Upper lobe of right lung (tissue), 1 donor: ENCODE results near the gene PDE1C. TPM values are rescaled to one million over a fixed set of nuclear protein-coding genes. Genes with fewer than 3 reads are reported as not detected.
"Not testable (repeated sequence)": the region's sequence is repeated elsewhere in the genome, so short reads cannot be mapped to it uniquely, and the experiment has no call there.

Experiments
- ATAC-seq: fragments of 200-7000 bp; cut with Tn5 transposase; one replicate; pipeline ENCODE4 v1.9.1; 2020; ENCODE audit warnings: mild to moderate bottlenecking, moderate library complexity
- DNase-seq: peaks from one replicate; pipeline ENCODE4 v3.0.0-alpha.2; 2020
- H3K27ac ChIP-seq: fragments of 200-600 bp; one replicate; pipeline ENCODE4 v1.8.0; 2022
- H3K27me3 ChIP-seq: fragments of 200-600 bp; one replicate; pipeline ENCODE4 v1.8.0; 2022; ENCODE audit warnings: mild to moderate bottlenecking
- H3K36me3 ChIP-seq: fragments of 200-600 bp; one replicate; pipeline ENCODE4 v1.8.0; 2022
- H3K4me1 ChIP-seq: fragments of 200-600 bp; one replicate; pipeline ENCODE4 v1.8.0; 2022
- H3K4me3 ChIP-seq: fragments of 200-600 bp; one replicate; pipeline ENCODE4 v1.8.0; 2022; ENCODE audit warnings: mild to moderate bottlenecking
- H3K9me3 ChIP-seq: fragments of 200-600 bp; one replicate; pipeline ENCODE4 v1.8.0; 2022
- CTCF ChIP-seq: fragments of 200-600 bp; IDR thresholded peaks from one replicate; pipeline ENCODE4 v1.8.0; 2022; ENCODE audit warnings: antibody characterized with exemption
- intact Hi-C: fragments of 100-400 bp; cut with DNase I; formaldehyde crosslinking; loops from one replicate; pipeline ENCODE4 v1.11.0; 2022
- total RNA-seq: library from RNA; stranded (reverse); fragmentation: NEBNext Ultra II Directional; extraction: Animal tissue kit (Norgen Biotek cat#: 25700); gene quantifications from one replicate; pipeline ENCODE4 v1.2.1, GENCODE V29; 2021
- donor health status: DM: no; HTN: yes; CAD: no; lungs with severe emphysema.

Gene PDE1C
- total RNA-seq, 1 donor from 2014 or later: 13.0 TPM

- intact Hi-C loops: no loop called here
- Histone ChIP-seq H3K36me3 (no peaks in the 10 kb centered on the region), H3K9me3 (no peaks in the 10 kb centered on the region), H3K4me3 (no peak overlapping the region), H3K27ac (no peak overlapping the region), H3K27me3 (no peaks in the 10 kb centered on the region), H3K4me1 (no peaks in the 10 kb centered on the region)
- DNase-seq (no peak), ATAC-seq (no peak)
- TF ChIP-seq CTCF: no peak
Measured at GRCh38 chr7:32015133-32015532, 55.1 kb downstream of the PDE1C start.

- DNase-seq, H3K9me3 ChIP-seq, ATAC-seq, H3K27me3 ChIP-seq, intact Hi-C loops, H3K4me1 ChIP-seq, H3K4me3 ChIP-seq, H3K36me3 ChIP-seq, H3K27ac ChIP-seq: not testable (repeated sequence)
Measured at GRCh38 chr7:32013471-32013870, 56.7 kb downstream of the PDE1C start.

GRCh38 chr7:32005577-32005976 lies 64.6 kb downstream of the PDE1C start:
- Histone ChIP-seq H3K9me3 (peaks cover 9% of the 10 kb centered on the region), H3K27me3 (no peaks in the 10 kb centered on the region), H3K4me1 (no peaks in the 10 kb centered on the region), H3K4me3 (no peak overlapping the region), H3K27ac (no peak overlapping the region), H3K36me3 (no peaks in the 10 kb centered on the region)
- ATAC-seq: no peak
- no peak for TF ChIP-seq CTCF
- intact Hi-C loops: no loop called here
- DNase-seq: no peak

- Histone ChIP-seq H3K4me3 (no peak overlapping the region), H3K36me3 (no peaks in the 10 kb centered on the region), H3K27ac (no peak overlapping the region), H3K27me3 (no peaks in the 10 kb centered on the region), H3K9me3 (peaks cover 9% of the 10 kb centered on the region), H3K4me1 (no peaks in the 10 kb centered on the region)
- TF ChIP-seq CTCF: no peak
- intact Hi-C loops: no loop called here
- ATAC-seq (no peak), DNase-seq (no peak)
Measured at GRCh38 chr7:32001948-32002347, 68.3 kb downstream of the PDE1C start.

- no peaks in the 10 kb centered on the region for H3K4me1 ChIP-seq
- TF ChIP-seq CTCF: no peak
- no peaks in the 10 kb centered on the region for H3K27me3 ChIP-seq
- H3K36me3 ChIP-seq: no peaks in the 10 kb centered on the region
- no peak for ATAC-seq
- no peak overlapping the region for H3K4me3 ChIP-seq
- intact Hi-C loops: no loop called here
- H3K9me3 ChIP-seq: peaks cover 8% of the 10 kb centered on the region
- H3K27ac ChIP-seq: no peak overlapping the region
- no peak for DNase-seq
Measured at GRCh38 chr7:31997423-31997822, 72.8 kb downstream of the PDE1C start.

GRCh38 chr7:31995134-31995533 lies 75.1 kb downstream of the PDE1C start:
- Histone ChIP-seq H3K4me1 (no peaks in the 10 kb centered on the region), H3K27me3 (no peaks in the 10 kb centered on the region), H3K27ac (no peak overlapping the region), H3K36me3 (no peaks in the 10 kb centered on the region), H3K9me3 (no peaks in the 10 kb centered on the region), H3K4me3 (no peak overlapping the region)
- no peak for DNase-seq
- no peak for TF ChIP-seq CTCF
- ATAC-seq: no peak
- intact Hi-C loops: no loop called here
